Measurements from ENCODE around the gene IPO5. TPM values are rescaled to one million over a fixed set of nuclear protein-coding genes. Genes with fewer than 3 reads are reported as not detected.

IPO5 gene
- total RNA-seq, 4 donors from 2014 or later = 119 to 144 (median 130) TPM

DNA sequence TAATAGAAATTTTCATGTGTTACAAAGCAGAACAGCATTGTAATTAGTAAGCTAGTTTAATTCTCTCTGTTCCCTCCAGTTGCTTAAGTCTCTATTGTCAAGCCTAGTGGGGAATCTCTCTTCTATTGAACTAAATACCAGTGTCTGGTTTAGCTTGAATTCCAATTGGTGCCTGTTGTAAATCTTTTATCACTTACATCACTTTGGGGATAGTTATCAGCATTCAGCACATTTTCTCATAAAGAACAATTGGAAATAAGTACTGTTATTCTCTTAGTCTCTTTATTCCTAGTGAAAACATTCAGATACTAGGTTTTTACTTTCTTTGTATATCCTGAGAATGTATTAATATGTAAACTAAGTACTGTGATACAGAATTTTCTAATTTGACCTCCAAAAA, 25.2 kb downstream of the IPO5 start:
- Histone ChIP-seq H3K27me3 (no peaks in the 10 kb centered on the region), H3K27ac (replicated peaks in 1 of 4) (no peak overlapping the region), H3K4me1 (peaks cover 13 to 58% (median 56%) of the 10 kb centered on the region in 4 donors), H3K9me3 (no peaks in the 10 kb centered on the region), H3K4me3 (no peak overlapping the region), H3K36me3 (peaks cover 0 to 13% (median 5%) of the 10 kb centered on the region in 4 donors)
- no peak for DNase-seq (ENCODE audit: extremely low spot score)
- TF ChIP-seq EP300 (IDR thresholded peaks at IDR 0.05) (no peak), POLR2AphosphoS5 (IDR thresholded peaks at IDR 0.05) (no peak), POLR2A (IDR thresholded peaks at IDR 0.05; ENCODE audit: low read depth) (no peak)
- TF ChIP-seq, protein P1, sequence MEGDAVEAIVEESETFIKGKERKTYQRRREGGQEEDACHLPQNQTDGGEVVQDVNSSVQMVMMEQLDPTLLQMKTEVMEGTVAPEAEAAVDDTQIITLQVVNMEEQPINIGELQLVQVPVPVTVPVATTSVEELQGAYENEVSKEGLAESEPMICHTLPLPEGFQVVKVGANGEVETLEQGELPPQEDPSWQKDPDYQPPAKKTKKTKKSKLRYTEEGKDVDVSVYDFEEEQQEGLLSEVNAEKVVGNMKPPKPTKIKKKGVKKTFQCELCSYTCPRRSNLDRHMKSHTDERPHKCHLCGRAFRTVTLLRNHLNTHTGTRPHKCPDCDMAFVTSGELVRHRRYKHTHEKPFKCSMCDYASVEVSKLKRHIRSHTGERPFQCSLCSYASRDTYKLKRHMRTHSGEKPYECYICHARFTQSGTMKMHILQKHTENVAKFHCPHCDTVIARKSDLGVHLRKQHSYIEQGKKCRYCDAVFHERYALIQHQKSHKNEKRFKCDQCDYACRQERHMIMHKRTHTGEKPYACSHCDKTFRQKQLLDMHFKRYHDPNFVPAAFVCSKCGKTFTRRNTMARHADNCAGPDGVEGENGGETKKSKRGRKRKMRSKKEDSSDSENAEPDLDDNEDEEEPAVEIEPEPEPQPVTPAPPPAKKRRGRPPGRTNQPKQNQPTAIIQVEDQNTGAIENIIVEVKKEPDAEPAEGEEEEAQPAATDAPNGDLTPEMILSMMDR (IDR thresholded peaks at IDR 0.05) = no peak
- intact Hi-C loops (cut with DNase I) = loop anchor here (5.0 kb wide), 1 partner anchor 121 kb away; no protein-coding TSS in a partner anchor

DNA sequence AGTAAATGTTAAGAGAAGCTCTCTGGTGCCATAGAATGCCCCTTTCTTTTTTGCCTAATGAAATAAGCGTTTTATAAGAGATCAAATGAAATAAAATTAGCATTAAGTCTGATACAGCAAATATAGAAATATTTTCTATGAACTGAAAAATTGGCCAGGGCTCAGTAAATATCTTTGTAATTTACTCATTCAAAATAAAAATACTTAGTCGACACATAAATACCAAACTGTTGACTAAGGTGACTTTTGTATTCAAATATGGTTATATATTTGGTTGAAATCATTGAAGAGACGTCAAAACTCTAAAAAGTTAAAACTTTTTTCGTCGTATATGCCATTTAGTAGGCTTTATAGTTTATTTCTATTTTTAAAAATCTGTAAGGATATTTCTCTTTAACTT, 25.6 kb downstream of the IPO5 start:
- Histone ChIP-seq H3K4me1 (peaks cover 13 to 58% (median 56%) of the 10 kb centered on the region in 4 donors), H3K36me3 (peaks cover 0 to 14% (median 6%) of the 10 kb centered on the region in 4 donors), H3K27ac (replicated peaks in 1 of 4) (no peak overlapping the region), H3K4me3 (no peak overlapping the region), H3K9me3 (no peaks in the 10 kb centered on the region), H3K27me3 (no peaks in the 10 kb centered on the region)
- intact Hi-C loops (cut with DNase I) = loop anchor here (5.0 kb wide), 1 partner anchor 122 kb away; no protein-coding TSS in a partner anchor
- no peak for DNase-seq (ENCODE audit: extremely low spot score)
- TF ChIP-seq POLR2AphosphoS5 (IDR thresholded peaks at IDR 0.05) (no peak), POLR2A (IDR thresholded peaks at IDR 0.05; ENCODE audit: low read depth) (no peak), EP300 (IDR thresholded peaks at IDR 0.05) (no peak)
- TF ChIP-seq, protein P1 (IDR thresholded peaks at IDR 0.05) = no peak
- WGBS = 71% methylated on average over 5 of the region's 5 CpGs

DNA sequence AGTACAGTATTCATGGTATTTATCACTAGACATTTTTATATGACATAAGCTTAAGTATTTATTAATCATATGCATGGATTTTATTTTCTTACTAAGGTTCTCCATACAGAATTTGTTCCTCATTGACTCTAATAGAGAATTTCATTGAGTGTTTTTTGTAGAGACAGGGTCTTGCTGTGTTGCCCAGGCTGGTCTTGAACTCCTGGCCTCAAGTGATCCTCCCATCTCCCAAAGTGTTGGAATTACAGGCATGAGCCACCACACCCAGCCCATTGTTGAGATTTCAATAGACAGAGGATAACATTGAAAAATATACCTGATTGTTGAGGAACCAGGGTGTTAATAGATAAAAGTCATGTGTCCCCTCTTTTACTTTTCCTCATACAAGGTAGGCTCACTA, 26.1 kb downstream of the IPO5 start:
- H3K27me3 ChIP-seq = no peaks in the 10 kb centered on the region
- DNase-seq (ENCODE audit: extremely low spot score) = no peak
- H3K4me3 ChIP-seq = no peak overlapping the region
- intact Hi-C loops (cut with DNase I) = loop anchor here (5.0 kb wide), 1 partner anchor 122 kb away; no protein-coding TSS in a partner anchor
- no peak for TF ChIP-seq POLR2AphosphoS5 (IDR thresholded peaks at IDR 0.05)
- TF ChIP-seq POLR2A (IDR thresholded peaks at IDR 0.05; ENCODE audit: low read depth) = no peak
- TF ChIP-seq, protein P1 (IDR thresholded peaks at IDR 0.05) = no peak
- no peak for TF ChIP-seq EP300 (IDR thresholded peaks at IDR 0.05)
- no peak overlapping the region for H3K27ac ChIP-seq (replicated peaks in 1 of 4)
- peaks cover 13 to 58% (median 56%) of the 10 kb centered on the region in 4 donors for H3K4me1 ChIP-seq
- H3K9me3 ChIP-seq = no peaks in the 10 kb centered on the region
- peaks cover 0 to 14% (median 7%) of the 10 kb centered on the region in 4 donors for H3K36me3 ChIP-seq

DNA sequence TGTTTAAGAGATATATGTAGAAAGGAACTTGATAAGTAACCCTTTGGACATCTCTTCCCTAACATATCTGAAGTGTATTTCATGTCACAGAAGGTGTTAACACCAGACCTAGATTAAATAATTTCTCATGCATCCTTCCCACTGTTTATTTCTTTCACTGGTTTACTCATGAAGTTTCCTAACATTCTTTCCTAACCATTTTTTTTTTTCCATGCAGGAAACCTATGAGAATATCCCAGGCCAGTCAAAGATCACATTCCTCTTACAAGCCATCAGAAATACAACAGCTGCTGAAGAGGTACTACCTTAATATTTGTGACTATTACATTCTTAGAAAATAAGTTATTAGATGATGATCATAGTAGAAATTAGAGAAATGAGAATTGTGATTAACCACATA, 28.8 kb downstream of the IPO5 start:
- no peaks in the 10 kb centered on the region for H3K9me3 ChIP-seq
- TF ChIP-seq, protein P1 (IDR thresholded peaks at IDR 0.05) = no peak

DNA sequence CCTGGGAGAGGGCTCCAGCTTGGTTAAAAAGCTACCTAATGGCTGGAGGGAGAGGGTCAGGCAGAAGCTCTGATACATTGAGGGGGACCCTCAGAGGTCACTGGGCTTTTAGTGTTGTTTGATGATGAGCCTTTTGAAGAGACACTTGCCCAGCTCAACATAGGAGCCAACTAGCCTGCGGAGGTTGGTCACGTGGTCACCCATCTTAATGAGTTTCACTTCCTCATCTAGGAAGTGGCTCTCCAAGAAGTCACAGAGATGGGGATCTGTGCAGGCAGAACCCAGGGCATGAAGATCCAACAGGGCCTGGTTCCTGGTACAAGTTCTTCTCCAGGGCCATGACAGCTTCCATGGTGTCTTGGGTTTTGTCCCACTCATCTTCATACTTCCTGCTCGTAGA, 33.4 kb downstream of the IPO5 start:
- Histone ChIP-seq H3K36me3 (peaks cover 56 to 86% (median 72%) of the 10 kb centered on the region in 4 donors), H3K4me1 (peaks cover 0 to 7% (median 2%) of the 10 kb centered on the region in 4 donors), H3K27me3 (no peaks in the 10 kb centered on the region), H3K4me3 (no peak overlapping the region), H3K27ac (replicated peaks in 1 of 4) (no peak overlapping the region), H3K9me3 (no peaks in the 10 kb centered on the region)
- intact Hi-C loops (cut with DNase I) = no loop called here
- no peak for DNase-seq (ENCODE audit: extremely low spot score)
- WGBS = 95% methylated on average over 3 of the region's 3 CpGs
- TF ChIP-seq, protein P1 (IDR thresholded peaks at IDR 0.05) = no peak
- no peak for TF ChIP-seq POLR2AphosphoS5 (IDR thresholded peaks at IDR 0.05)
- no peak for TF ChIP-seq POLR2A (IDR thresholded peaks at IDR 0.05; ENCODE audit: low read depth)
- TF ChIP-seq EP300 (IDR thresholded peaks at IDR 0.05) = no peak

More for the DNA sequence above, 28.8 kb downstream of the IPO5 start:
- Histone ChIP-seq H3K27ac (replicated peaks in 1 of 4) (no peak overlapping the region), H3K4me1 (peaks cover 8 to 44% (median 44%) of the 10 kb centered on the region in 4 donors), H3K27me3 (no peaks in the 10 kb centered on the region), H3K4me3 (no peak overlapping the region), H3K36me3 (peaks cover 18 to 41% (median 30%) of the 10 kb centered on the region in 4 donors)
- DNase-seq (ENCODE audit: extremely low spot score) = no peak
- intact Hi-C loops (cut with DNase I) = no loop called here

Data from esophagus muscularis mucosa (tissue), 4 donors.